Measurements from ENCODE around the gene SORL1-AS1.
"Not testable (repeated sequence)": the region's sequence is repeated elsewhere in the genome, so short reads cannot be mapped to it uniquely, and the experiment has no call there.

The SORL1-AS1 gene

DNA sequence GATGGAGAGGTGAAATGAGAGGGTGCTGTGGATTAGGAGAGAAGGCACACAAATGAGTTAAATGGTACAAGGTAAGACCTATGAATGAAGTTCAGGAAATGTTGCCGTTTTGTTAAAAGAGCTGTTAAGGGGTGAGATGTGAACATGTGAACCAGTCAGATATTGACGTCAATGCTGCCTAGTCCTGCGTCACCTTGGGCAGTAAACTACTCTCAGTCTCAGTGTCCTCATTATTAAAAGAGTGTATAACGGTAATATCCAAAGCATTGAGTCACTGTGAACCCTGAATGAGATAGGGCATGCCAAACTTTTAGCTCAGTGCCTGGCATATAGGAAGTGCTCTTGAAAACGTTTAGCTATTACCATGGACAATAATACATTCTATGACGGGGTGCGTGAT lies 32.4 kb upstream of the SORL1-AS1 start:
- peak overlapping the region; percentile 5 for H3K27ac Mint-ChIP-seq
- H3K36me3 Mint-ChIP-seq (ENCODE audit: low read depth), result peaks cover 49% of the 10 kb centered on the region
- H3K9me3 Mint-ChIP-seq (ENCODE audit: low read depth), result no peaks in the 10 kb centered on the region
- no peaks in the 10 kb centered on the region for H3K27me3 Mint-ChIP-seq
- ATAC-seq, result no peak
- no peak for DNase-seq
- ChIA-PET CTCF (interaction anchor here (1.1 to 1.3 kb wide), 2 partner anchors 16 to 33 kb away, joined by 3 to 5 read pairs; partner anchors contain the start of genes SORL1 and SORL1-AS1), POLR2A (no interaction called here)
- intact Hi-C loops (cut with DNase I, micrococcal nuclease), result no loop called here
- H3K4me3 Mint-ChIP-seq, result no peak overlapping the region
- H3K4me1 Mint-ChIP-seq, result peaks cover 53% of the 10 kb centered on the region

- Mint-ChIP-seq H3K9me3 (ENCODE audit: low read depth) (no peaks in the 10 kb centered on the region), H3K4me1 (peaks cover 45% of the 10 kb centered on the region), H3K27me3 (no peaks in the 10 kb centered on the region), H3K27ac (peak overlapping the region; percentile 70), H3K4me3 (no peak overlapping the region), H3K36me3 (ENCODE audit: low read depth) (peaks cover 41% of the 10 kb centered on the region)
- intact Hi-C loops (cut with DNase I, micrococcal nuclease), result loop anchor here in 1 of 2 experiments (2.0 kb wide), 1 partner anchor 31 kb away; the partner anchor contains the start of genes SORL1 and SORL1-AS1
- POLR2A ChIA-PET, result interaction anchor here (1.8 kb wide), 1 partner anchor 19 kb away, joined by 4 read pairs; no protein-coding TSS in a partner anchor
- no peak for DNase-seq
- ATAC-seq, result no peak
- CTCF ChIA-PET, result interaction anchor here (1.3 kb wide), 1 partner anchor 10 kb away, joined by 5 read pairs; no protein-coding TSS in a partner anchor
Observed at GRCh38 chr11:121483805-121484480, 31.2 kb upstream of the SORL1-AS1 start.

GRCh38 chr11:121482231-121483129 lies 29.7 kb upstream of the SORL1-AS1 start:
- intact Hi-C loops (cut with DNase I, micrococcal nuclease), result loop anchor here (1.0 to 2.0 kb wide), 5 partner anchors 14 to 39 kb away; partner anchors contain the start of genes SORL1 (in 2 of the 2) and SORL1-AS1 (in 2 of the 2)
- ChIA-PET CTCF (interaction anchor here (0.6 to 1.5 kb wide), 4 partner anchors 12 to 21 kb away, joined by 3 to 9 read pairs (median 4); no protein-coding TSS in a partner anchor), POLR2A (interaction anchor here (1.8 kb wide), 1 partner anchor 18 kb away, joined by 4 read pairs; no protein-coding TSS in a partner anchor)
- peak; percentile 82 for ATAC-seq
- Mint-ChIP-seq H3K4me1 (peaks cover 51% of the 10 kb centered on the region), H3K9me3 (ENCODE audit: low read depth) (no peaks in the 10 kb centered on the region), H3K27ac (peak overlapping the region; percentile 96), H3K27me3 (no peaks in the 10 kb centered on the region), H3K36me3 (ENCODE audit: low read depth) (peaks cover 42% of the 10 kb centered on the region), H3K4me3 (peak overlapping the region; percentile 70)
- peak; percentile 65 for DNase-seq

- Mint-ChIP-seq H3K36me3 (ENCODE audit: low read depth) (peaks cover 36% of the 10 kb centered on the region), H3K4me1 (peaks cover 59% of the 10 kb centered on the region), H3K4me3 (peak overlapping the region; percentile 70), H3K27ac (peak overlapping the region; percentile 96)
- POLR2A ChIA-PET, result interaction anchor here (0.6 to 0.9 kb wide), 4 partner anchors 13 to 186 kb away, joined by 3 to 5 read pairs (median 4); no protein-coding TSS in a partner anchor
- peak; percentile 95 for ATAC-seq
- peak; percentile 67 for DNase-seq
- not testable (repeated sequence) for H3K27me3 Mint-ChIP-seq; H3K9me3 Mint-ChIP-seq (ENCODE audit: low read depth)
- CTCF ChIA-PET, result interaction anchor here (0.8 to 2.1 kb wide), 3 partner anchors 13 to 32 kb away, joined by 3 to 12 read pairs (median 4); no protein-coding TSS in a partner anchor
- intact Hi-C loops (cut with DNase I, micrococcal nuclease), result loop anchor here (1.0 to 2.0 kb wide), 5 partner anchors 13 to 40 kb away; partner anchors contain the start of genes SORL1 (in 2 of the 2) and SORL1-AS1 (in 2 of the 2)
Observed at GRCh38 chr11:121481484-121482230, 28.9 kb upstream of the SORL1-AS1 start.

GRCh38 chr11:121479698-121480238 lies 27.0 kb upstream of the SORL1-AS1 start:
- POLR2A ChIA-PET, result no interaction called here
- peaks cover 35% of the 10 kb centered on the region for H3K36me3 Mint-ChIP-seq (ENCODE audit: low read depth)

DNA sequence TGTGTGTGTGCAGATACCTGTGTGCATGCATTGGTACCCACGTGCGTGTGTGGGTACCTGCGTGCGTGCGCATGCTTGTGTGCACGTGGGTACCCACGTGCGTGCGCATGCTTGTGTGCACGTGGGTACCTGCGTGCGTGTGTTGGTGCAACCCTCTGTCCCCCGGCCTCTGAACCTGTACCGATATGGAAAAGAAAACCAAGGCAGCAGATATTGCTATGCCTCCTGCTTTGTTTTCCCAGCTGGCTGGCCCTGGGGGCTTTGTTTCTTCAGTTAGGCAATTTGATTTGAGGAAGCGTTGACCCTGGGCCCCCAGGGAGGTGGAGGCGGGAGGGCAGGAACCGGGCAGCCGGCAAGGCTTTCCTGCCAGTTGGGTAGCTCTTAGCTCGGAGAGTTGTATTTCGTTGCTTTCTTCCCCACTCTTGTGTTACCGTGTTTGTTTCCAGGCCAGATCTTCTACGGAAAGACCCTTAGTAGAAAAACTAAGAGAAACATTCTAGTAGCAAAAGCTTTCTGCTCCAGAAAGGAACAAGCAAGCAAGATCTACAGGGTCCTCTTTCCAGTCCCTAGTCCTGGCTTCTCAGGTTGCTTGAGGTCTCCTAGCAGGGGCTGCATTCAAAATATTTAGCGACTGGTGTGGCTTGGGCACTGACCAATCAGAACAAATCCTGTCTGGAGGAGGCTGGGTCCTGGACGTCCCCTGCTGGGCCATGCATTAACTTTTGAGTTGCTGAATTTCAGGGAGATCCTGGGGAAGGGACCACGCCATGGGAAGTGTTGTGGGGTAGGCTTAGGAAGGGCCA lies 26.3 kb upstream of the SORL1-AS1 start:
- H3K27ac Mint-ChIP-seq, result no peak overlapping the region

More at GRCh38 chr11:121479698-121480238, 27.0 kb upstream of the SORL1-AS1 start:
- Mint-ChIP-seq H3K9me3 (ENCODE audit: low read depth) (no peaks in the 10 kb centered on the region), H3K4me3 (no peak overlapping the region), H3K27me3 (no peaks in the 10 kb centered on the region), H3K4me1 (peaks cover 69% of the 10 kb centered on the region), H3K27ac (no peak overlapping the region)
- no peak for DNase-seq
- CTCF ChIA-PET, result interaction anchor here (2.1 kb wide), 1 partner anchor 12 kb away, joined by 12 read pairs; no protein-coding TSS in a partner anchor
- intact Hi-C loops (cut with DNase I, micrococcal nuclease), result no loop called here
- ATAC-seq, result no peak

DNA sequence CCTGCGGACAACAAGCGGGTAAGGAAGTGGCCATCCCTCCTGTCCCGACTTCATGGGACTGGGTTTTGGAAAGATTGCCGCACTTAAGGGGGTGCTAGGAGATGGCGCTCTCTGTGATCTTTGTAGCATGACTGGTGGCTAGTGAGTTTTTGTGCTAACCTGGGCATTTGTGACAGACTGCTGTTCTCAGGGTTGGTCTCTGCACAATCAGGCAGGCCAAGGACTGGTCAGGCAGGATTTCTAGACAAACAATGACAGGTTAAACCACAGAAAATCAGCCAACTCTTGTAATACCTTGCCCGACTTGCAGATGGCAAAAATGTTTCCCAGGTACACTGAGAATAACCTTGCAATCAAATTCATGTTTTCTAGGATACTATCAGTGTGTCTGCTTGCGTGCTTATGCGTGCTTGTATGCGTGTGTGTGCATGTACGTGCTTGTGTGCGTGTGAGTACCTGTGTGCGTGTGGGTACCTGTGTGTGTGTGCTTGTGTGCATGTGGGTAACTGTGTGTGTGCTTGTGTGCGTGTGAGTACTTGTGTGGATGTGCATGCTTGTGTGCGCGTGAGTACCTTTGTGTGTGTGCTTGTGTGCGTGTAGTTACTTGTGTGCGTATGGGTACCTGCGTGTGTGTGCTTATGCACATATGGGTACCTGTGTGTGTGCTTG lies 25.6 kb upstream of the SORL1-AS1 start:
- DNase-seq (no peak), ATAC-seq (no peak)
- no peak overlapping the region for H3K27ac Mint-ChIP-seq
- CTCF ChIA-PET, result no interaction called here
- H3K27me3 Mint-ChIP-seq, result no peaks in the 10 kb centered on the region
- H3K4me3 Mint-ChIP-seq, result no peak overlapping the region
- peaks cover 27% of the 10 kb centered on the region for H3K36me3 Mint-ChIP-seq (ENCODE audit: low read depth)
- H3K4me1 Mint-ChIP-seq, result peaks cover 71% of the 10 kb centered on the region
- intact Hi-C loops (cut with DNase I, micrococcal nuclease), result no loop called here
- H3K9me3 Mint-ChIP-seq (ENCODE audit: low read depth), result no peaks in the 10 kb centered on the region
- POLR2A ChIA-PET, result no interaction called here

More for the DNA sequence above, 26.3 kb upstream of the SORL1-AS1 start:
- Mint-ChIP-seq H3K4me1 (peaks cover 71% of the 10 kb centered on the region), H3K36me3 (ENCODE audit: low read depth) (peaks cover 33% of the 10 kb centered on the region), H3K27me3 (no peaks in the 10 kb centered on the region), H3K4me3 (no peak overlapping the region), H3K9me3 (ENCODE audit: low read depth) (no peaks in the 10 kb centered on the region)
- ChIA-PET POLR2A (interaction anchor here (0.6 kb wide), 1 partner anchor 42 kb away, joined by 3 read pairs; no protein-coding TSS in a partner anchor), CTCF (no interaction called here)
- intact Hi-C loops (cut with DNase I, micrococcal nuclease), result no loop called here
- DNase-seq, result no peak
- no peak for ATAC-seq

GRCh38 chr11:121476379-121477032 lies 23.7 kb upstream of the SORL1-AS1 start:
- no peaks in the 10 kb centered on the region for H3K27me3 Mint-ChIP-seq
- DNase-seq (no peak), ATAC-seq (no peak)
- intact Hi-C loops (cut with DNase I, micrococcal nuclease), result no loop called here
- no peaks in the 10 kb centered on the region for H3K9me3 Mint-ChIP-seq (ENCODE audit: low read depth)
- peaks cover 40% of the 10 kb centered on the region for H3K36me3 Mint-ChIP-seq (ENCODE audit: low read depth)
- ChIA-PET POLR2A (no interaction called here), CTCF (interaction anchor here (0.6 kb wide), 1 partner anchor 106 kb away, joined by 3 read pairs; no protein-coding TSS in a partner anchor)
- peaks cover 74% of the 10 kb centered on the region for H3K4me1 Mint-ChIP-seq
- peak overlapping the region; percentile 38 for H3K27ac Mint-ChIP-seq
- H3K4me3 Mint-ChIP-seq, result no peak overlapping the region

- no peaks in the 10 kb centered on the region for H3K27me3 Mint-ChIP-seq
- no peak for DNase-seq
- H3K9me3 Mint-ChIP-seq (ENCODE audit: low read depth), result no peaks in the 10 kb centered on the region
- intact Hi-C loops (cut with DNase I, micrococcal nuclease), result no loop called here
- ChIA-PET CTCF (interaction anchor here (0.6 to 1.6 kb wide), 4 partner anchors 8 to 29 kb away, joined by 3 read pairs; partner anchors contain the start of gene SORL1-AS1), POLR2A (no interaction called here)
- H3K36me3 Mint-ChIP-seq (ENCODE audit: low read depth), result peaks cover 57% of the 10 kb centered on the region
- H3K4me3 Mint-ChIP-seq, result no peak overlapping the region
- peaks cover 80% of the 10 kb centered on the region for H3K4me1 Mint-ChIP-seq
- peak; percentile 42 for ATAC-seq
- peak overlapping the region; percentile 9 for H3K27ac Mint-ChIP-seq
Observed at GRCh38 chr11:121474680-121475079, 21.9 kb upstream of the SORL1-AS1 start.
